AG10803 (cell line): Measurements from ENCODE around the gene IL13.

Source experiments
- DNase-seq: peaks from one replicate; pipeline ENCODE4 v3.0.0; 2010; ENCODE audit warnings: low read depth
- H3K4me3 ChIP-seq: 2 replicates; pipeline ENCODE4 v1.5.1; 2011; ENCODE audit warnings: mild to moderate bottlenecking, low read length, control low read depth
- TF ChIP-seq, protein P1 (sequence below): conservative IDR thresholded peaks from 2 replicates; pipeline ENCODE4 v1.5.1; 2011; ENCODE audit warnings: mild to moderate bottlenecking, low read length, control low read depth, inconsistent platforms

IL13 gene

GRCh38 chr5:132673488-132673887 is 15.5 kb downstream of the IL13 start:
- H3K4me3 ChIP-seq: no peak overlapping the region

DNA sequence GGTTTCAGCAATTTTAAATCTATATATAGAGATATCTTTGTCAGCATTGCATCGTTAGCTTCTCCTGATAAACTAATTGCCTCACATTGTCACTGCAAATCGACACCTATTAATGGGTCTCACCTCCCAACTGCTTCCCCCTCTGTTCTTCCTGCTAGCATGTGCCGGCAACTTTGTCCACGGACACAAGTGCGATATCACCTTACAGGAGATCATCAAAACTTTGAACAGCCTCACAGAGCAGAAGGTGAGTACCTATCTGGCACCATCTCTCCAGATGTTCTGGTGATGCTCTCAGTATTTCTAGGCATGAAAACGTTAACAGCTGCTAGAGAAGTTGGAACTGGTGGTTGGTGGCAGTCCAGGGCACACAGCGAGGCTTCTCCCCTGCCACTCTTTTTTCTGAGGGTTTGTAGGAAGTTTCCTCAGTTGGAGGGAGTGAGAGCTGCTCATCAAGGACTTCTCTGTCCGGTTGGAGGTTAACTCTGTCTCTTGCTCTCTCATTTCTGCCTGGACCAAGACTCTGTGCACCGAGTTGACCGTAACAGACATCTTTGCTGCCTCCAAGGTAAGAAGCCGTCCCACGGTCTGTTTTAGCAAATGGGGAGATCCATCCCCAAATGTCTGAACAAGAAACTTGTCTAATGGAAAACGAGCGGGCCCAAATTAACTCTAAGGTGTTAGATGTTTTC is 16.1 kb downstream of the IL13 start, which contains the start of gene IL4:
IL4 (plus strand) TSS at position 51 of the 692 bp plus-strand sequence; CDS start at position 113, 62 bp downstream.
- TF ChIP-seq, protein P1, sequence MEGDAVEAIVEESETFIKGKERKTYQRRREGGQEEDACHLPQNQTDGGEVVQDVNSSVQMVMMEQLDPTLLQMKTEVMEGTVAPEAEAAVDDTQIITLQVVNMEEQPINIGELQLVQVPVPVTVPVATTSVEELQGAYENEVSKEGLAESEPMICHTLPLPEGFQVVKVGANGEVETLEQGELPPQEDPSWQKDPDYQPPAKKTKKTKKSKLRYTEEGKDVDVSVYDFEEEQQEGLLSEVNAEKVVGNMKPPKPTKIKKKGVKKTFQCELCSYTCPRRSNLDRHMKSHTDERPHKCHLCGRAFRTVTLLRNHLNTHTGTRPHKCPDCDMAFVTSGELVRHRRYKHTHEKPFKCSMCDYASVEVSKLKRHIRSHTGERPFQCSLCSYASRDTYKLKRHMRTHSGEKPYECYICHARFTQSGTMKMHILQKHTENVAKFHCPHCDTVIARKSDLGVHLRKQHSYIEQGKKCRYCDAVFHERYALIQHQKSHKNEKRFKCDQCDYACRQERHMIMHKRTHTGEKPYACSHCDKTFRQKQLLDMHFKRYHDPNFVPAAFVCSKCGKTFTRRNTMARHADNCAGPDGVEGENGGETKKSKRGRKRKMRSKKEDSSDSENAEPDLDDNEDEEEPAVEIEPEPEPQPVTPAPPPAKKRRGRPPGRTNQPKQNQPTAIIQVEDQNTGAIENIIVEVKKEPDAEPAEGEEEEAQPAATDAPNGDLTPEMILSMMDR: no peak
- DNase-seq: no peak
- H3K4me3 ChIP-seq: peak within 1 kb of the TSS; percentile 39

More at GRCh38 chr5:132673488-132673887, 15.5 kb downstream of the IL13 start:
- DNase-seq: no peak
- TF ChIP-seq, protein P1: no peak

GRCh38 chr5:132674671-132675506 is 16.9 kb downstream of the IL13 start:
- H3K4me3 ChIP-seq: peak overlapping the region; percentile 39
- TF ChIP-seq, protein P1: no peak
- peak; percentile 96 for DNase-seq

GRCh38 chr5:132675936-132676689 is 18.1 kb downstream of the IL13 start:
- TF ChIP-seq, protein P1: no peak
- no peak for DNase-seq
- H3K4me3 ChIP-seq: no peak overlapping the region

DNA sequence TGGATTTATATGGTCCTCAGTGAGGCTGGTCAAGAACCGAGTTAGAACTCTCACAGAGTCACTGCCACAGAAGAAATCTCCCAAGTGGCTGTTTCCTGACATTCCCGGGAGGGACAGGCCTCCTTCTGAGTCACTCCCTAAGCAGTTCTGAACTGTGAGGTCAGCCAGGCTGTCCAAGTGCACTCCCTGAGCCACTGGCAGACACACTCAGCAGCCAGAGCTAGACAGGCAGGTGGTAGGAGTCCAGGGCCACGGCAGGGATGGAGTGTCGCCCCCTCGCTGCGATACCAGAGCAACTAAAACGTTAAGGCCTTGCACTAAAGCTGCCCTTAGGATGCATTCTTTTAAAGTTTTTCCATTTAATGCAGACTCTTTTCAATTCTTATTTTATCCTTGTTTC is 19.2 kb downstream of the IL13 start:
- TF ChIP-seq, protein P1: peak; percentile 46
- DNase-seq: peak; percentile 86
- H3K4me3 ChIP-seq: no peak overlapping the region

DNA sequence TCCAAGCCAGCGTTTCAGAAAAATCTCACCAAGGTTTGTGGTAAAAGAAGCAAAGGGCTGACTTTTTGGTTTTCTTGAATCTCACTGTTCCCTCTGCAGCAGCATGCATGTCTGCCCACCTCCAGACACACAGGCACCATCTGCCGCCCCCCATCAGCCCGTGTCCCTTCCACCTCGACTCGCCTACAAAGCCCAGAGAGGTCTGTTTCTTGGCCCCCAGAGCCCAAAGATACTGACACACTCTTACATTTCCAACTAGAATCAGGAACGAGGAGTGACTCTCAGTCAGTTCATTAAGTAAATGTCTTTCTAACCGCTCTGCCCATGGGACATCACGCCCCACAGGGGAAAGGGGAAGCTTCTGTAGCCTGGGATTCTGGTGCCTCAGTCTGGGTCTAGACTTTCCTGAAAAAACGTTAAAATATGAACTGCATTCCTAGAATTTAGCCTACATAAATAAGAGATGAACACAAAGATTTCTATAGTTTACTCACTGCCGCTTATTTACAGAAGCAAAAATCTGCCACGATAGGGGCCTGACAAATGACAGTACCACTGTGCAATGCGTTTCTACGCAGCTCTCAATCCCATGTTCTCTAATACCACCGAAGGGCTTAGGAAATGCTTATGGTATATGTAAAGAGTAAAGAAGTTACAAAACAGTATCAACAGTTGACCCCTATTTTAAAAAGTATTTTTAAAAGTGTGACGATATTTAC is 19.9 kb downstream of the IL13 start:
- H3K4me3 ChIP-seq: no peak overlapping the region
- no peak for DNase-seq
- TF ChIP-seq, protein P1: no peak
